SK-N-SH (cell line): Measurements from ENCODE around the gene ABHD8. TPM values are rescaled to one million over a fixed set of nuclear protein-coding genes. Genes with fewer than 3 reads are reported as not detected.

Experiments used
- CTCF ChIA-PET: fragments of 300-600, 350-600 bp; formaldehyde crosslinking; extraction: SDS; loops from one replicate; lab custom pipeline; 2021; lab: Yijun Ruan, JAX
- POLR2A ChIA-PET: fragments of 350-600 bp; sonication (Branson Sonifier 250); formaldehyde crosslinking; extraction: SDS; loops from one replicate; lab custom pipeline; 2020; ENCODE audit warnings: antibody characterized with exemption, inconsistent platforms; lab: Yijun Ruan, JAX
- DNase-seq: peaks from one replicate; pipeline ENCODE4 v3.0.0; 2012
- H2AFZ ChIP-seq: fragments of 200-600 bp; sonication (generic); 2 replicates; pipeline ENCODE4 v1.8.1; 2016; ENCODE audit warnings: antibody characterized with exemption, mild to moderate bottlenecking, low read depth
- H3F3A ChIP-seq: fragments of 200-600 bp; sonication (generic); replicated peaks from 2 replicates; pipeline ENCODE3; 2016; ENCODE audit warnings: antibody characterized with exemption, mild to moderate bottlenecking; ENCODE audit not compliant: insufficient read depth
- H3K27ac ChIP-seq, 2 experiments: fragments of 200-500 bp in 1 of 2; fragments of 200-600 bp in 1 of 2; sonication (Bioruptor generic) in 1 of 2; sonication (generic), shearing (Covaris generic) in 1 of 2; 2 replicates each; pipeline versions ENCODE4 v1.5.1 to v1.6.1; 2014 to 2016; ENCODE audit warnings: low read depth in 2 of 2, inconsistent platforms in 1 of 2, low read length in 1 of 2, mild to moderate bottlenecking in 1 of 2, mixed read lengths in 1 of 2
- H3K27me3 ChIP-seq: fragments of 200-600 bp; sonication (generic), shearing (Covaris generic); 2 replicates; pipeline ENCODE4 v1.6.1; 2016; ENCODE audit warnings: mixed run types; ENCODE audit not compliant: insufficient read depth
- H3K36me3 ChIP-seq, 2 experiments: fragments of 200-500 bp in 1 of 2; fragments of 200-600 bp in 1 of 2; sonication (Bioruptor generic) in 1 of 2; sonication (generic) in 1 of 2; replicated peaks in 1 of 2; 2 replicates each; pipeline versions ENCODE3 to v1.5.1; 2014 to 2016; ENCODE audit warnings: low read length in 1 of 2, mild to moderate bottlenecking in 1 of 2; ENCODE audit not compliant: insufficient read depth in 2 of 2, control insufficient read depth in 1 of 2
- H3K4me1 ChIP-seq, 2 experiments: fragments of 200-500 bp in 1 of 2; fragments of 200-600 bp in 1 of 2; sonication (Bioruptor generic) in 1 of 2; sonication (generic), shearing (Covaris generic) in 1 of 2; 2 replicates each; pipeline versions ENCODE4 v1.5.1 to v1.6.1; 2014 to 2016; ENCODE audit warnings: low read depth in 1 of 2, low read length in 1 of 2, mixed run types in 1 of 2; ENCODE audit not compliant: insufficient read depth in 2 of 2, control insufficient read depth in 1 of 2
- H3K4me2 ChIP-seq: fragments of 200-600 bp; sonication (generic), shearing (Covaris generic); 2 replicates; pipeline ENCODE4 v1.6.1; 2017; ENCODE audit warnings: mixed run types
- H3K4me3 ChIP-seq, 2 experiments: fragments of 200-500 bp in 1 of 2; fragments of 200-600 bp in 1 of 2; sonication (Bioruptor generic) in 1 of 2; sonication (generic), shearing (Covaris generic) in 1 of 2; 2 replicates each; pipeline versions ENCODE4 v1.5.1 to v1.8.1; 2014 to 2016; ENCODE audit warnings: low read depth in 2 of 2, inconsistent platforms in 1 of 2, low read length in 1 of 2, mild to moderate bottlenecking in 1 of 2, mixed read lengths in 1 of 2, moderate library complexity in 1 of 2
- H3K79me2 ChIP-seq: fragments of 200-600 bp; sonication (generic); 2 replicates; pipeline ENCODE4 v1.8.1; 2017; ENCODE audit warnings: mild to moderate bottlenecking; ENCODE audit not compliant: insufficient read depth
- H3K9ac ChIP-seq: fragments of 200-600 bp; sonication (generic); 2 replicates; pipeline ENCODE4 v1.6.1; 2017; ENCODE audit warnings: mixed run types
- H3K9me2 ChIP-seq: fragments of 200-600 bp; sonication (generic); 2 replicates; pipeline ENCODE4 v1.6.1; 2017; ENCODE audit warnings: mixed run types
- H3K9me3 ChIP-seq: fragments of 200-600 bp; sonication (generic); 2 replicates; pipeline ENCODE4 v1.6.1; 2017; ENCODE audit warnings: mixed run types, mild to moderate bottlenecking, moderate library complexity
- H4K20me1 ChIP-seq: fragments of 200-600 bp; sonication (generic); 2 replicates; pipeline ENCODE4 v1.6.1; 2017; ENCODE audit warnings: mild to moderate bottlenecking, mixed run types; ENCODE audit not compliant: insufficient read depth
- CHD2 ChIP-seq: fragments of 150-350 bp; IDR thresholded peaks from 2 replicates; pipeline ENCODE4 v1.6.1; 2018; ENCODE audit warnings: low read length; ENCODE audit not compliant: partially characterized antibody
- ELF1 ChIP-seq: IDR thresholded peaks from 2 replicates; pipeline ENCODE4 v1.4.0; 2012
- EP300 ChIP-seq, 2 experiments: IDR thresholded peaks; 2 replicates each; pipeline versions ENCODE4 v1.4.0 to v1.6.1; 2012; ENCODE audit warnings: borderline replicate concordance in 1 of 2, low read depth in 1 of 2, low read length in 1 of 2
- EZH2phosphoT487 ChIP-seq: fragments of 200-600 bp; sonication (generic); IDR thresholded peaks from 2 replicates; pipeline ENCODE4 v1.6.1; 2017; ENCODE audit warnings: low read depth, mixed run types, mild to moderate bottlenecking, antibody characterized with exemption, moderate library complexity, borderline replicate concordance
- FOSL2 ChIP-seq: IDR thresholded peaks from 2 replicates; pipeline ENCODE4 v1.4.0; 2012; ENCODE audit warnings: low read depth, mild to moderate bottlenecking, moderate library complexity, borderline replicate concordance
- FOXM1 ChIP-seq: IDR thresholded peaks from 2 replicates; pipeline ENCODE4 v1.4.0; 2012; ENCODE audit warnings: low read depth, mild to moderate bottlenecking
- GABPA ChIP-seq: IDR thresholded peaks from 2 replicates; pipeline ENCODE4 v1.4.0; 2012; ENCODE audit warnings: low read depth, mild to moderate bottlenecking
- GATA2 ChIP-seq: sonication (generic); formaldehyde crosslinking; IDR thresholded peaks from 2 replicates; pipeline ENCODE4 v1.5.0; 2020; ENCODE audit warnings: mild to moderate bottlenecking, missing genetic modification reagents
- IRF3 ChIP-seq: fragments of 150-350 bp; IDR thresholded peaks from 2 replicates; pipeline ENCODE4 v1.6.1; 2016; ENCODE audit warnings: mild to moderate bottlenecking, low read depth, low read length
- JUND ChIP-seq: IDR thresholded peaks from 2 replicates; pipeline ENCODE4 v1.4.0; 2012
- MAX ChIP-seq: IDR thresholded peaks from 2 replicates; pipeline ENCODE4 v1.4.0; 2012; ENCODE audit warnings: low read depth
- MXI1 ChIP-seq: IDR thresholded peaks from 2 replicates; pipeline ENCODE4 v1.6.1; 2012; ENCODE audit warnings: mild to moderate bottlenecking, low read depth, low read length, improper control_type of control experiment
- NFIC ChIP-seq: IDR thresholded peaks from 2 replicates; pipeline ENCODE4 v1.4.0; 2012; ENCODE audit warnings: borderline replicate concordance
- NRF1 ChIP-seq: IDR thresholded peaks from 2 replicates; pipeline ENCODE4 v1.6.1; 2012; ENCODE audit warnings: low read depth, mild to moderate bottlenecking, low read length
- POLR2AphosphoS5 ChIP-seq: IDR thresholded peaks from 2 replicates; pipeline ENCODE4 v1.6.1; 2012; ENCODE audit warnings: low read depth, low read length
- RAD21 ChIP-seq: IDR thresholded peaks from 2 replicates; pipeline ENCODE4 v1.6.1; 2012; ENCODE audit warnings: mild to moderate bottlenecking, low read length
- RCOR1 ChIP-seq: fragments of 150-350 bp; IDR thresholded peaks from 2 replicates; pipeline ENCODE4 v1.6.1; 2017; ENCODE audit warnings: antibody characterized with exemption, low read length
- RFX5 ChIP-seq: IDR thresholded peaks from 2 replicates; pipeline ENCODE4 v1.6.1; 2012; ENCODE audit warnings: mild to moderate bottlenecking, improper control_type of control experiment, low read length
- RXRA ChIP-seq: IDR thresholded peaks from 2 replicates; pipeline ENCODE4 v1.4.0; 2012; ENCODE audit warnings: low read depth, mild to moderate bottlenecking, borderline replicate concordance
- SIN3A ChIP-seq: IDR thresholded peaks from 2 replicates; pipeline ENCODE4 v1.6.1; 2012; ENCODE audit warnings: low read depth, mild to moderate bottlenecking, low read length, moderate library complexity, borderline replicate concordance
- TAF1 ChIP-seq: IDR thresholded peaks from 2 replicates; pipeline ENCODE4 v1.6.1; 2012; ENCODE audit warnings: low read depth, mild to moderate bottlenecking, low read length, moderate library complexity, borderline replicate concordance
- TCF12 ChIP-seq: IDR thresholded peaks from 2 replicates; pipeline ENCODE4 v1.4.0; 2012
- TEAD4 ChIP-seq: IDR thresholded peaks from 2 replicates; pipeline ENCODE4 v1.4.0; 2012; ENCODE audit warnings: mild to moderate bottlenecking, borderline replicate concordance; ENCODE audit not compliant: insufficient read depth
- USF2 ChIP-seq: fragments of 150-350 bp; IDR thresholded peaks from 2 replicates; pipeline ENCODE4 v1.6.1; 2017; ENCODE audit warnings: antibody characterized with exemption, low read length, low read depth, borderline replicate concordance
- ZBTB33 ChIP-seq: IDR thresholded peaks from 2 replicates; pipeline ENCODE4 v1.4.0; 2012; ENCODE audit warnings: low read depth, borderline replicate concordance
- WGBS: methylation state at CpG from one replicate; pipeline ENCODE4 v1.1.6; 2017; ENCODE audit warnings: low lambda C conversion rate; 5-methylcytosine and 5-hydroxymethylcytosine counted together
- polyA plus RNA-seq, 3 experiments: library from polyadenylated mRNA; depleted of rRNA; stranded (reverse); fragments of >200 nt; gene quantifications; 2 replicates each; pipeline ENCODE4 v1.2.3, GENCODE V29; 2012

The ABHD8 gene
- polyA plus RNA-seq, 1 of the 3 experiments (the other 2 are of a cell fraction) = 11.1 TPM

- peak; percentile 88 for DNase-seq
- H3K36me3 ChIP-seq = no peaks in the 10 kb centered on the region
- peak overlapping the region; percentile 66; the same call in 1 of the 2 replicates for H3K9ac ChIP-seq
- CTCF ChIA-PET = interaction anchor here (1.2 kb wide), 1 partner anchor 13 kb away, joined by 4 read pairs; no protein-coding TSS in a partner anchor
- H3K27me3 ChIP-seq = no peaks in the 10 kb centered on the region
- no peaks in the 10 kb centered on the region for H3K9me2 ChIP-seq
- H3K27ac ChIP-seq = peak overlapping the region; percentile 22 to 79; a peak in 3 of 4 replicates
- POLR2A ChIA-PET = no interaction called here
- peak overlapping the region; percentile 87 for H3K4me2 ChIP-seq
- WGBS = 40% methylated on average over 17 of the region's 21 CpGs
- H3K4me3 ChIP-seq = peak overlapping the region; percentile 43 to 55; a peak in 2 of 4 replicates
- H3F3A ChIP-seq = peaks cover 4% of the 10 kb centered on the region
- peaks cover 13% of the 10 kb centered on the region; the same call in 1 of the 2 replicates for H4K20me1 ChIP-seq
- peaks cover 6 to 24% of the 10 kb centered on the region in 2 experiments; a peak in 2 of 4 replicates for H3K4me1 ChIP-seq
- H2AFZ ChIP-seq = peak overlapping the region; percentile 83
- H3K9me3 ChIP-seq = no peaks in the 10 kb centered on the region
- peaks cover 35% of the 10 kb centered on the region for H3K79me2 ChIP-seq
- no peak for TF ChIP-seq ZBTB33
- TF ChIP-seq SIN3A = no peak
- TF ChIP-seq MAX = no peak
- TF ChIP-seq MXI1 = no peak
- no peak for TF ChIP-seq GATA2 (CRISPR knock-in tag)
- no peak for TF ChIP-seq EZH2phosphoT487
- TF ChIP-seq JUND = no peak
- no peak for TF ChIP-seq GABPA
- no peak for TF ChIP-seq FOSL2
- no peak for TF ChIP-seq FOXM1
- TF ChIP-seq NRF1 = no peak
- peak; percentile 80 for TF ChIP-seq CHD2
- no peak for TF ChIP-seq RAD21
- TF ChIP-seq ELF1 = no peak
- no peak for TF ChIP-seq NFIC
- TF ChIP-seq TEAD4 = no peak
- TF ChIP-seq TCF12 = peak; percentile 36; the same call in 1 of the 2 replicates
- TF ChIP-seq TAF1 = no peak
- TF ChIP-seq RXRA = no peak
- no peak for TF ChIP-seq IRF3
- peak; percentile 53; the same call in 1 of the 2 replicates for TF ChIP-seq RCOR1
- TF ChIP-seq EP300 (IDR thresholded peaks at IDR 0.05; ENCODE audit: borderline replicate concordance in 1 of 2, low read depth in 1 of 2, low read length in 1 of 2) = no peak; a peak in 1 of 4 replicates
- TF ChIP-seq USF2 = no peak
- TF ChIP-seq RFX5 = no peak
- TF ChIP-seq POLR2AphosphoS5 = no peak
Measured at GRCh38 chr19:17246681-17247425, 56.4 kb downstream of the ABHD8 start.
